Stimulated activated CD4-positive, alpha-beta T cell treated with anti-CD3 and anti-CD28 coated beads, TNF-alpha, amount 100 ng/mL, for 48 hours (primary cell): ENCODE data around the gene SOX6.
"Not testable (repeated sequence)": the region's sequence is repeated elsewhere in the genome, so short reads cannot be mapped to it uniquely, and the experiment has no call there.

Source experiments
- DNase-seq, 3 donors: peaks; one replicate each; pipeline ENCODE4 v3.0.0-alpha.2; 2020; ENCODE audit warnings: low read depth in 3 of 3

Gene SOX6

DNA sequence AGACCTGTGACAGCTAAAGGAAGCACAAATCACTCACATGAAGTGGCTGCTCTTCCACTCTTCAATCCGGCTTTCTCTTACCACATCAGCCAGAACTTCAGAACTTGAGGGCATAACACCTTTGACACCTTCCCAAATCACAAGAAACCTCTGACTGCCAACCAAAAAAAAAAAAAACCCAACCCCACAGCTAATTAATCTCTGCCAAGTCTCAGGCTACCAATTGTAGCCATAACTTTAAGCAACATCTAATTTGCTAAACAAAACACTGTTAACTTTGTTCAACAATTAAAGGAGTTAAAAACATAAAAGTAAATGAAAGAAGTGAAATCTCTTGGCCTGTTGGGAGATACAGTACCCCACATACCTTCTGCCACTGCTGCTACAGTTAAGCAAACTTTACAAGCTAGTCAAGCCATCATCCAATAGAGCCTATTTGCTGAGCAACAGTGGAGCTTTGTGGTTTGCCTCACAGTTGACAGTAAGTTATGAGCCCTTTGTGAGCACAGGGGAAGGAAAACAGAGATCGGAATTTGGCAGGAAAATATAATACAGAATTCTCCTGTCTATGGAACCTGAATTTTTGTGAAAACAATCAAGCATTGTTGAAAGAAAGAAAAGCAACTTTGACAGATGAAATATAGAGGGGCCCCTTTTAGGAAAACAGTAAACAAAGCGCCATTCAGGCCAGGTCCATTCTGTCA lies at the start of gene SOX6:
Gene SOX6, minus strand, starts transcription at position 490 of the 704 bp plus-strand sequence. CDS start 15,298 bp downstream, outside the sequence.
- no peak for DNase-seq

DNA sequence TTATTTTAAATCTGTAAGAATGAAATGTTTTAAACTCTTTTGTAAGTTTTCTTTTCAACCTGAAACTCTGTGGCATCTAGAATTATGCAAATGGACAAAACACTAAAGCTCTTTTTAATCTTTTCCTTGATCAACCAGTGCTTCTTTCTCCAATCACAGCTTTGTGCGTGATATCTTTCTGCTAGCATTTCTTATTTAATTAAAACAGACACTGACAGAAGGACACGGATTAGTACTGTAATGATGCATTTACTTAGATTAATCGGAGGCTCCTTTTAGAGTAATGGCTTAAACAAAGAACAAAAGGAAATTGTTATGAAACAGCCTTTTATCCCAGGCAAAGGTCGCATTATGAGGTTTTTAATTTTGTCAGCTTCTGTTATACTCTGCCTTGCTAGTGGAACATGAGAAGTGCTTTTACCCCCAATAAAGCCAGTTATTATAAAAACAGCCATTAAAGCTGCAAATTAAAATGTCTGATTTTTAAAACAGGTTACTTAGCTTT lies 48.5 kb upstream of the SOX6 start:
- no peak for DNase-seq

DNA sequence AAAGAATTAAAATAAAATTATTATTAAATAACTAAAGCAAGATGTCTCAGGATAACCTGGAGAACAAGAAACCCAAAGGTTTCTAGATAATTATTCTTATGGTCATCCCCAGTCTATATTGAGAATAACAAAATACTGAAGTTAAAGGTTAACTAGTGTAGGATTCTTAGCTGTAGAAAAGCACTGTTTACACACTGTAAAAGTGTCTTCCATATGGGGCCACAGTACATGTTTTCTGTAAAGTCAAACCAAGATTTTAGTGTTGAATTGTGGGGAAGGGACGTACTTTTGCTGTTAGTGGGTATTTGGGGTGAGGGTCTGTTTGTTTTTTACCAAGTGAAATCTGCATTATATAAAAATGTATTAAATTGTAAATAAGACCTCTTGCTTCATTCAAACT lies 47.5 kb upstream of the SOX6 start:
- DNase-seq: no peak

DNA sequence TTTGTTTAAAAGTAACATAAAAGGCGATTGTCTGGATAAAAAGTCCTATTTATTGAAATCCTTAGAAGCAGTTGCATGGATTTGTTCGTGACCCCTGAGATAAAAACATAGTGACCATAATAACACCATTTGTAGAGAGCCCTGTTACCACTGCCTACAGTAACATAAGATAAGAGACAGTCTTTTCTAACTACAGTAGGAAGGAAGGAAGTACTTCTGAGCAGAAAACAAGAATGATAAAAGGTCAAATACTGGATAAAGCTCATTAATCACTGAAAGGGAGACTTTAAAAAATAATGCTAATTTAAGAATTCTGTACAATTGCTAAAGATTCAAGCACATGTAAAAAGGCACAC lies 47.1 kb upstream of the SOX6 start:
- DNase-seq: no peak

DNA sequence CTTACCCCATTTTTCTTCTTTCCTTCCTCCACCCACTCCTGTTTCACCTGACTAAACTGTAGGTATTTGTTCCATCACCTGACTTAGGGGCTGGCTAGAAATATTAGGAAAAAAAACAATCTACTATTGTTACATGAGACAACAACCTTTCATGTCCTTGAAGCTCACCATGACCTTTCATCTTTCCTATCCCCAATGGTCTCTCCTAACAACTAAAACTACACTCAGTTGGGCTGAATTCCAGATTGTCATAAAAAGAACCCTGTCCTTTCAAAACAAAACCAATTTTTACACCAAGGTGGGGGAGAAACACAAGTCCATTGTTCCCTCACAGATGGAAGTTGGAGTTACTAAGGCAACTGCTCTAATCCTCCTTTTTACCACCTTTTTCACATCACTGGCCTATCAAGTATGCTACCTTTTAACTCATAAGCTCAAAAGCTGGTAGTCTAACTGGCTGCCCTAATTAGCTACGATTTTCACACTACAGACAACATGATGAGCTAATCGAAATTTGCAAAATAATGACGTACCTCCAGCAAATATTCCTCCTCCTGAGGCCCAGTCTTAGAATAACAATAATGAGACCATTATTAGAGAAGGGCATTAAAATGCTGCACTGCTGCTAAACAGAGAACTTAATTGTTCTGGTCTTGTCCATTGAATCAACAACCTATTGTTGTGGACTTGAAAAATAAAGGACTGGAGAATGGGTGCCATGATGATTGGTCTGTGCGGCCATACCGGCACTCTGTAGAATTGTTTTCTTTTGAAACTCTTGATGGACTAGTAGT lies 46.5 kb upstream of the SOX6 start:
- DNase-seq: no peak

DNA sequence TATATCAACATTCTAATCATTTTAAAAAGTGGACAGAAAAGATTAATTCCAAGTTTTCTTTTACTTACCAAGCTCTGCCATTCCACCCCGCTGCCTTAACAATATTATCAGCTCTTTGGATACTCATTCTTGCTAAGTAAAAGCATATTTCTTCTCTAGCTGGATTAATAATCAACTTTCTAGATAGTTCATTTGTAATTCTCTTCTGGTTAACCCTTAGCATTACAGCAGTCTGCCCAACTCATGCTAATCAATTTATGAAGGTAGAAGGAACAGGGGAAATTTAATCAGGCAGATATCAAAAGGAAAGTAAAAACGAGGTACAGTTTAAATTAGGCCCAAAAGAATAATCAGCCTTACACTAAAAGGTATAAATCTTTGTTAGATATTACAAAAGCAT lies 41.0 kb upstream of the SOX6 start:
- DNase-seq: no peak

DNA sequence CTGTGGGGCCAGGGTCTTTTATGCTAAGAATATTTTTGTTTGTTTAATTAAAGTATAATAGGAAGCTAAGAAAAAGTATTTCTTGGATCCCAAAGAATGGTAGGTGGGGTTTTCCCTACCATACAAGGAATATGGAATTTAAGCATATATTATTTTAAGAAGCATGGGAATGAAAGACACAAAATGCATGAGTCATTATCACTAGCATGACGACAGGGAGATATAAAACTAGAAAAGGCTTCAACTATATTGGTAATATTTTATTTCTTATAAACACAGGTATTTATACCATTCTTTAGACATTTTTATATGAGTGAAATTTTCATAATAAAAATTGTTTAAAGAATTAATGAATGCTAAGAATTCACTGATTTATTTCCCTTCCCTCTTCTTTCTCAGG lies 39.3 kb upstream of the SOX6 start:
- DNase-seq: no peak

DNA sequence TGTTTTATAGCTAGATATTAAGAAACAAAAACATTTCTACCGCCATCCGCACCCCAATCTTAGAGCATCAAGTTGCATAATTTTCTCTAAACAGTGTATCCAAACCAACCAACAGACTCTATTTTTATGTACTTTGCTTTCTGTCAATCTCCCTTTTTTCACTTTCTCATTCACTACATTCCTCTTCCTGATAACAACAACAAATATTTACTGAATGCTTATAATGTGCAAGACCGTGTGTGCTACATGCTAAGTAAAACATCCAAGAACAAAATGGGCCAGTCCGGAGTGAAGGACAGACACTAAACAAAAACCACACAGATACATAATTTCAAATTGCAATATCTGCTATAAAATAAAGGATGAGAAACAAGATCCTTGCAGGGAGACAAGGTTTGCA lies 38.6 kb upstream of the SOX6 start:
- DNase-seq: no peak

DNA sequence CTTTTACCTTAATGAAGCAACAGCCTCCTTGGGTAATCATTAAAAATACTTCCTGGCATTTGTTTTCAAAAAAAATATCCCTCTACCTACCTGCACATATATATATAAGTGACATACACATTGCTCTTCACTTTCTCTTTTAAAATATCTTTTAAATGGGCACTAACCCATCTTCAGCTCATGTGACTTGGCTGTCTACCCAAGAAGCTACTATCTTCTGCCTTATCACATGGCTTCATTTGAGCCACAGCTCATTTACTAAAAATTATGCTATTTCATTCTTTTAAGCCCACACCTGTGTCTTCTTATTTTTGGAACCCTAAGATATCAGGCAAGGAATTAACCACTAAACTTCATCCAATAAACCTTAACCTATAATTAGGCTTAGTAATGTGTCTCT lies 37.0 kb upstream of the SOX6 start:
- DNase-seq: no peak

DNA sequence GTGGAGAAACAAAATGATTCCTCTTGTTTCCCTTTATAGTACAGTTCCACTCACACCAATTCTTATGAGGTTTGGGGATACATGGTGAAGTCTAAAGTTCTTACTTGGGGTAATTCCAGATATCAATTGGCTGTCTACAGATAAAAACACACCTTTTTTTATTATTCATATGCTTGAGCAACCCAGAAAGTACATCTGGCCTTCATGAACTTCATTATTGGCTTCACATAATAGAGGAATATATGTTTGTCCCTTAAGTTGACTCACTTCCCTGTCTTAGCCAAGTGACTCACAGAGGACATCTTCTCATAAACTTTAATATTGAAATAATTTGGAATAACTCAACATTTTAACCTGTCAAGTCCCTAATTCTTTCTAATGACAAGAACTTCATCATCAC lies 36.3 kb upstream of the SOX6 start:
- no peak for DNase-seq

DNA sequence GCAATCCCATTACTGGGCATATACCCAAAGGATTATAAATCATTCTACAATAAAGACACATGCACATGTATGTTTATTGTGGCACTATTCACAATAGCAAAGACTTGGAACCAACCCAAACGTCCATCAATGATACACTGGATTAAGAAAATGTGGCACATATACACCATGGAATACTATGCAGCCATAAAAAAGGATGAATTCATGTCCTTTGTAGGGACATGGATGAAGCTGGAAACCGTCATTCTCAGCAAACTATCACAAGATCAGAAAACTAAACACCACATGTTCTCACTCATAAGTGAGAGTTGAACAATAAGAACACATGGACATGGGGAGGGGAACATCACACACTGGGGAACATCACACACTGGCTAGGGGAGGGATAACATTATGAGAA lies 34.5 kb upstream of the SOX6 start:
- DNase-seq: not testable (repeated sequence)

DNA sequence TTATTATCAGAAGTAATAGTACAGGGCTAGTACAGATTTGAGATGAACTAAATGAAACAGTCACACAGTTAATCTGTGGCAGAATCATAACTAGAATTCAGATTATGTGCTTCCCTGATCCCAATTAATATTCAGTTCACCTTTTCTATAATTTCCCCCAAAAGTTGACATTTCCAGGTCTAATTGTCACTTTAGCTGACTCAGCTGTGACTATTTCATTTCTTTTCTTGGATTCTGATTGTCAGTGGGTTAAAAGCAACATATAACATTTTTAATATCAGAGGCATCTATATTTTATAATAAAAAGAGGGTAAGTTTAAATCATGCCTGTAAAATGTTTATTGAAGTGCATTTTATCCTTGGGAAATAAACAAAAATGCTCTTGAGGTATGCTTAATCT lies 28.8 kb upstream of the SOX6 start:
- no peak for DNase-seq

DNA sequence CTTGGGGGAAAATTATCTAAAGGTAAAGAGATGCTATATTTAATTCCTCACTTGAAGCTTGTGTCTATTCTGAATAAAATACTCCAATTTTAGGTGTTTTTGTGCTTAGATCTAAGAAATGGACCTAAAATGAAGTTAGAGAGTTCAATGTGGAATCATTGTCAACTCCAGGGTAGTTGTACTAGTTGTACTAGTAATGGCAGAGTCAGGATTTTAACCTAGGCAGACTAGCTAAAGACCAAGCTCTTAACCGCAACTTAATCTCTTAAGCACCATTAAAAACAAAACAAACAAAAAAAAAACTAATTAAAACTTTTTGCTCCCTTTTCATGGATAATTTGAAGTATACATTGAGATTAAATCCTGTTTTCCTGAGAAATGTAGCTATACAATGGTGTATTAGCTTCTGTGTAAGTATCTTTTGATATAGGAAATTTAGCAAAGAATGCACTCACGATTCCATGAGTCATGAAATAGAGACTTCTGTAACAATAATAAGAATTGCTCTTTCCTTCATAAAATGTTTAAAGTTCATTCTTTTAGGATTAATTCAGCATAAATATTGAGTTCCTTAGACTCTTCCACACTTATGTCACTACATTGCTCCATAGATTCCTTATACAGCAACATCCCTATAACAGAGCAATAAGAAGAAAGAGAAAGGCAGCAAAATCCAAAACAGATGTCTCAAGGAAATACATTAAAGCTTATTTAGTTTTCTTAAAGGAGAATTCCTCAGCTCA lies 26.5 kb upstream of the SOX6 start:
- DNase-seq: no peak

DNA sequence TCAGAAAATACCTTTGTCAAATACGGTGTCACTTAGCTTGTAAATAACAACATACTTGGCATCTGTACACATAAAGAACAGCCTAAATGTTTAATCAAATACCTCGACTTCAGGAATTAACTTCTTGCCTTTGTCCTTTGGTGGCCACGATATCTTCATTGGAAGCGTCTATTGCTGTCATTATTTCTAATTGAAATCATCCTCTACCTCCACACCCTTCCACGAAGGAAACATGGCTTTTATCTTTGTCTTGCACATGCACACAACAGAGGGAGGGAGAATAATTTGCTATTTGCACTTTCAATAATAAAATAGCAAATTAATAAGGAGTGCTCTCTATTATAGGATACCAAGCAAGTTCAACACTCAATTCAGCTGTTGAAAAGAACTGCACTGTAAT lies 25.8 kb upstream of the SOX6 start:
- no peak for DNase-seq

DNA sequence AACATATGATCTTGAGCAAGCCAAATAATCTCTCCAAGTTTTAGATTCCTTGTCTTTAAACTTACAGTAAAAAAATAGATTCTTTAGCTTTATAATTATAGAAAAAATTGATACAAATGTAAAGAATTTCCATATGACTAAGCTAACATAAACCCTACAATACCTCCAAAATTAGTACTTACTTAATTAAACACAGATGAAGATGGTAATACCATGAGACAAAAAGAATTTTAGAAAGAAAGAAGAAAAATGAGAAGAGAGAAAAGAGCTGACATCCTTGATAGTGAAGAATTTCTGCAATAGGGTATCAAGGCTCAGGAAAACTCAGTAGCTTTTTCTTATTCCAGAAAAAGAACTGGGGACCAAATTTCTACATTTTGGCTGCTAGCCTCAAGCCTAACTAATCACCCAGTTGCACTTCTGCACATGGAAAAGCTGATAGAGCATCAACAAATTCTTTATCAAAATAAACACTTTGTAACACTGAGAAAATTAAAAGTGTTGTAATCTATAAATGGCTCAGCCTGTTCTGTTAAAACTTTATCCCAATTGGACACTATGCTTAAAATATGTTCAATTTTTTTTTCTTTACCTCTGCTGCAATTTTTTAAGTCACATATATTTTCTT lies 24.7 kb upstream of the SOX6 start:
- no peak for DNase-seq

DNA sequence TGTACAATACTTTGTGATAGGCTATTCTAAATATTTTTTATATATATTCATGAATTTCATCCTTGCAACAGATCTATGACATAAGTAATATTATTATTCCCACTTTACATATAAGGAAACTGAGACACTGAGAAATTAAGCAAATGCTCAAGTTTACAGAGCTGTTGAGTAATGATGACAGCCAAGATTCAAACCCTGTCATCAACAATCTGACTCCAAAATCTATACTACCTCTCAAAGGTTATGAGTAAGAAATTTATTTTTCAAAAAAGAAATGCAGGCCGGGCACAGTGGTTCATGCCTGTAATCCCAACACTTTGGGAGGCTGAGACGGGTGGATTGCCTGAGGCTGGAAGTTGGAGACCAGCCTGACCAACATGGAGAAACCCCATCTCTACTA lies 22.6 kb upstream of the SOX6 start:
- DNase-seq: no peak

DNA sequence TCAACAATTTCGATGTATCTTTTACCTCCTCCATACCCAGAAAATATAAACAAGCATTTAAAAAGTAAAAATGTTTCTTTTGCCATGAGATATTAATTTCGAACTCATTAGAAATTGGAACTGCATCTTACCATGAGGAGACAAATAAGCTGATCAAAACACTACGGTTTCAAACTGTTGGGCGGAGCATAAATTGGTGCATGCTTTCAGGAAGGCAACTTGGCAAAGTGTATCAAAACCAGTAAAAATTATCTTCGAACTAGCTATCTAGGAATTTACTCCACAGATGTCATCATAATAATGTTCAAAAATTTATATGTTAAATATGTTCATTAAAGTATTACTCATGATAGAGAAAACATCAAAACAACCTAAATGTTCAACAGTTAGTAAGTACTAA lies 21.4 kb upstream of the SOX6 start:
- DNase-seq: no peak

DNA sequence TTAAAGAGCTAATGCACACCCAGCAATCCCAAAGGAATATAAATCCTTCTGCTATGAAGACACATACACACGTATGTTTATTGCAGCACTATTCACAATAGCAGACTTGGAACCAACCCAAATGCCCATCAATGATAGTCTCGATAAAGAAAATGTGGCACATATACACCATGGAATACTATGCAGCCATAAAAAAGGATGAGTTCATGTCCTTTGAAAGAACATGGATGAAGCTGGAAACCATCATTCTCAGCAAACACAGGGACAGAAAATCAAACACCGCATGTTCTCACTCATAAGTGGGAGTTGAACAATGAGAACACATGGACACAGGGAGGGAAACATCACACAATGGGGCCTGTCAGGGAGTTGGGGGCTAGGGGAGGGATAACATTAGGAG lies 19.3 kb upstream of the SOX6 start:
- not testable (repeated sequence) for DNase-seq

DNA sequence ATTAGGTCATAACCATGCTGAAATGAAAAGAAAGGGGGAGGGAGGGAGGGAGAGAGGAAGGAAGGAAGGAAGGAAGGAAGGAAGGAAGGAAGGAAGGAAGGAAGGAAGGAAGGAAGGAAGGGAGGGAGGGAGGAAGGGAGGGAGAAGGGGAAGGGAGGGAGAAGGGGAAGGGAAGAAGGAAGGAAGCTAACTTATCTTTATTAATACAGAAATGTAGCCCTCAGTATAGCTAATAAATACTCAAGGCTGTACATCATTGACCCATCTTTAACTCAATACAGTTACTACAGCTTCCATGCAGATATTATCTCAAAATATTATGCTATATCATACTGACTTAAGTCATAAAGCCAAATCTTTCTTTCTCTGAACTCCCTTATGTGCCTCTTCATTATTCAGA lies 17.4 kb upstream of the SOX6 start:
- DNase-seq: no peak

DNA sequence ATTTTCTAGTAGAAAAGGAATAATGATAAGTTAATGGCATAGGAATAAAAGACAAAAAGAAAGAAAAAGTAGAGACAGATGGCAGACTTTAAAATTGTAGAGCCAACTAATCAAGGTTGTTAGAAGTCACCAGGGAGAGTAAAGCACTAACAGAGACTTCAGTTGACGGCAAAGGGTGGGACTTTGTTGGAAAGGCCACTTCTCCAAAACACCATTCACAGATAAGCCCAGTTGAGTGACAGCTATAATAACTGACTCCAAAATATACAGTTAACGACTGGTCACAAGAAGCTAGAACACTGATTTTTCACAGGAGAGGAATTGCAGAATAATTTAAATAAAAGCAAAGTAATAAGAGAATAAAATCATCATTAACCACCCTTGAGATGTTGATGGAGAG lies 16.0 kb upstream of the SOX6 start:
- DNase-seq: no peak

DNA sequence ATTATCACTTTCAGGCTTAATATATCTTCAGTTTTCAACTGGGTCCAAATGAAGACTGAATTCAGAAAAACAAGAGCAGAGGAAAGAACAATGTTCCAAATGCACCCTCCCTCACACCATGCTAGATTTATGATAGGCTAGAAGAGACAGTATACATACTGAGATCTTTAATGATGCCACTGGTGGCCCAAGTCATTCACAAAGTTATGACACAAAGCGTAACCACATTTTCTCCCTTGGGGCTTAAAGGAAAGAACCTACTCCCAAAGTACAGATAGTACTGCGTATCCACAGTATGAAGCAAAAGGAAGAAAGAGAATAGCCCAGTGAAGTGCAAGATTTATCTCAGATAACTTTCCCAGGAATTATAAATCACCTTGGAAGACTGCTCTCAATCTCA lies 10.9 kb upstream of the SOX6 start:
- DNase-seq: no peak

DNA sequence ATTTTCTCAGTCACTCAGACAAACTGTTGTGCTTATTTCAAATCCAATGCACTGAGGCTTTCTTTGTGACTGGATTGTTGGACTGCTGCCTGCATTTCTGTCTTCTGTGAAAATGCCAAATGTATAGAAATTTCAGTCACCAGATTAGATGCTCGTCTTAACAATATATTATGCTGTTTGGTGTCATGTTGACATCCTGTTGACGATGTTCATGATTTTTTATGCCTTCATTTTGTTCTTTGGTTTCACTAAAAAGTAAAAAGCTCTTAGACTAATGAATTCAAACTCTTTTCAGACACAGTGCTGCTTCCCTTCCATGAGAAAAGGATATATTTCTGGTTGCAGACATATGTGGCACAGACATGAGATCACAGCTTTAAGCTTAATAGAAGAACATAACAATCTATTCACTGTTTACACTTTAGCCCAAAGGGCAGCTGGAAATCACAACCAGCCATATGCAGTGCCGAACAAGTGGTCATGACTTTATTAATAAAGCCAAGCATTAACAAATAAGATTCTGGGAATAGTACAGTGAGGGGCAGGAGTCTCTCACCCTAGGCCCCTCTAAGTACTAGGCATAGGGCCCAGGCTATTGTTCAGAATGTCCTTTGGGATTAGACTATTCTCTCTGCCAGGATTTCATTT lies 9.4 kb upstream of the SOX6 start:
- DNase-seq: no peak
